Caco-2 (cell line): ENCODE measurements around the gene RAD51B. TPM values are rescaled to one million over a fixed set of nuclear protein-coding genes. Genes with fewer than 3 reads are reported as not detected.

Experiments used
- BruUV-seq: library from RNA; stranded (reverse); fragments of 400-500 nt; replicated peaks from 2 replicates; lab custom pipeline; 2021; lab: Mats Ljungman, UMichigan
- CTCF ChIA-PET: fragments of 300-600 bp; sonication (Branson Sonifier 250); formaldehyde crosslinking; loops from one replicate; lab custom pipeline; 2022; ENCODE audit warnings: antibody characterized with exemption; lab: Charles Lee
- POLR2A ChIA-PET: fragments of 300-600 bp; sonication (Branson Sonifier 250); formaldehyde crosslinking; loops from one replicate; lab custom pipeline; 2022; ENCODE audit warnings: antibody characterized with exemption; lab: Charles Lee
- DNase-seq, 2 experiments: peaks; one replicate each; pipeline versions ENCODE4 v3.0.0 to v3.0.0-alpha.2; 2020 to 2022
- H3K27me3 ChIP-seq: replicated peaks from 2 replicates; pipeline ENCODE4 v1.6.0; 2011; ENCODE audit warnings: low read length; ENCODE audit not compliant: control insufficient read depth, insufficient read depth
- H3K36me3 ChIP-seq: 2 replicates; pipeline ENCODE4 v1.5.1; 2011; ENCODE audit warnings: low read length; ENCODE audit not compliant: control insufficient read depth, insufficient read depth
- H3K4me1 ChIP-seq: fragments of 250-450 bp; sonication (Bioruptor Pico); 2 replicates; pipeline ENCODE4 v1.5.1; 2020; ENCODE audit warnings: mild to moderate bottlenecking
- H3K4me3 ChIP-seq: 2 replicates; pipeline ENCODE4 v1.5.1; 2011; ENCODE audit warnings: low read depth, mild to moderate bottlenecking, control low read depth, low read length
- H3K9me3 ChIP-seq: fragments of 250-450 bp; sonication (Bioruptor Pico); 2 replicates; pipeline ENCODE4 v1.5.1; 2020; ENCODE audit warnings: mild to moderate bottlenecking, moderate library complexity
- H3K27ac Mint-ChIP-seq: one replicate; pipeline ENCODE4 v1.8.0; 2022; ENCODE audit warnings: mixed read lengths; ENCODE audit not compliant: unreplicated experiment
- H3K27me3 Mint-ChIP-seq: one replicate; pipeline ENCODE4 v1.8.0; 2022; ENCODE audit warnings: mixed read lengths; ENCODE audit not compliant: insufficient read depth, unreplicated experiment
- H3K36me3 Mint-ChIP-seq: one replicate; pipeline ENCODE4 v1.8.0; 2022; ENCODE audit warnings: mild to moderate bottlenecking, mixed read lengths; ENCODE audit not compliant: insufficient read depth, unreplicated experiment
- H3K4me1 Mint-ChIP-seq: one replicate; pipeline ENCODE4 v1.8.0; 2022; ENCODE audit warnings: low read depth, mixed read lengths; ENCODE audit not compliant: unreplicated experiment
- H3K4me3 Mint-ChIP-seq: one replicate; pipeline ENCODE4 v1.8.0; 2022; ENCODE audit warnings: mild to moderate bottlenecking, moderate library complexity, mixed read lengths; ENCODE audit not compliant: unreplicated experiment
- H3K9me3 Mint-ChIP-seq: one replicate; pipeline ENCODE4 v1.8.0; 2022; ENCODE audit warnings: mixed read lengths; ENCODE audit not compliant: unreplicated experiment
- intact Hi-C: fragments of 100-400 bp; cut with micrococcal nuclease; formaldehyde crosslinking; loops from one replicate; pipeline ENCODE4 v1.10.0; 2022; ENCODE audit not compliant: unreplicated experiment
- total RNA-seq: library from RNA; stranded (reverse); gene quantifications from 2 replicates; pipeline ENCODE4 v1.2.3, GENCODE V29; 2022
- TF ChIP-seq, protein P1 (sequence below), 2 experiments: fragments of 200-600 bp in 1 of 2; IDR thresholded peaks; 1 replicate in 1 of 2; 2 replicates in 1 of 2; pipeline versions ENCODE4 v1.5.1 to v1.8.0; 2011 to 2022; ENCODE audit warnings: antibody characterized with exemption in 1 of 2, control low read depth in 1 of 2, inconsistent platforms in 1 of 2, low read depth in 1 of 2, low read length in 1 of 2, mild to moderate bottlenecking in 1 of 2, moderate library complexity in 1 of 2; ENCODE audit not compliant: insufficient read depth in 1 of 2, severe bottlenecking in 1 of 2, unreplicated experiment in 1 of 2

The RAD51B gene
- total RNA-seq, 1 experiment from 2014 or later: 16.7 TPM

DNA sequence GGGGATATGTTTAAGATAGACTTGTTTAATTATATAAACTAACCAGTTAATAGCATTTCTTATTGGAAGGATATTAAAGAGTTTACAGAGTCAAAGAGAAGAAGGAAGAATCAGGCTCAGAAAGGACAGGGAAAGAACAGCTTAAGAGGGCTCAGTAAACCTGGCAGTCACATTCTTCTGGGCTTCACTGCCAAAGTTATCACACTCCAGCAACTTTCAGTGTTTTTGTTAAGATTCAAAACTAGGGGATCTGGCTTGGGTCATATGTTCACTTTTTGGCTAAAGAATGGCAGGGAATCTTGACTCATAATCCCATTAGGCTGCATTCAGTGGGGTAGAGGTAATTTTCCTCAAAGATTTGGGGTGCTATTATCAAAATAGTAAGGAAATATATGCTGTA lies 312.3 kb downstream of the RAD51B start:
- CTCF ChIA-PET: no interaction called here
- H3K4me3 ChIP-seq: no peak overlapping the region
- no peaks in the 10 kb centered on the region for H3K36me3 Mint-ChIP-seq
- no peaks in the 10 kb centered on the region for H3K27me3 ChIP-seq
- no peaks in the 10 kb centered on the region for H3K27me3 Mint-ChIP-seq
- H3K27ac Mint-ChIP-seq: no peak overlapping the region
- H3K4me3 Mint-ChIP-seq: no peak overlapping the region
- H3K4me1 ChIP-seq: no peaks in the 10 kb centered on the region
- H3K4me1 Mint-ChIP-seq: peaks cover 5% of the 10 kb centered on the region
- no TSS peak for BruUV-seq
- no peaks in the 10 kb centered on the region for H3K9me3 ChIP-seq
- intact Hi-C loops: loop anchor here (2.0 kb wide), 1 partner anchor 47 kb away; no protein-coding TSS in a partner anchor
- H3K36me3 ChIP-seq: no peaks in the 10 kb centered on the region
- no peaks in the 10 kb centered on the region for H3K9me3 Mint-ChIP-seq
- DNase-seq: no peak
- POLR2A ChIA-PET: no interaction called here
- TF ChIP-seq, protein P1, sequence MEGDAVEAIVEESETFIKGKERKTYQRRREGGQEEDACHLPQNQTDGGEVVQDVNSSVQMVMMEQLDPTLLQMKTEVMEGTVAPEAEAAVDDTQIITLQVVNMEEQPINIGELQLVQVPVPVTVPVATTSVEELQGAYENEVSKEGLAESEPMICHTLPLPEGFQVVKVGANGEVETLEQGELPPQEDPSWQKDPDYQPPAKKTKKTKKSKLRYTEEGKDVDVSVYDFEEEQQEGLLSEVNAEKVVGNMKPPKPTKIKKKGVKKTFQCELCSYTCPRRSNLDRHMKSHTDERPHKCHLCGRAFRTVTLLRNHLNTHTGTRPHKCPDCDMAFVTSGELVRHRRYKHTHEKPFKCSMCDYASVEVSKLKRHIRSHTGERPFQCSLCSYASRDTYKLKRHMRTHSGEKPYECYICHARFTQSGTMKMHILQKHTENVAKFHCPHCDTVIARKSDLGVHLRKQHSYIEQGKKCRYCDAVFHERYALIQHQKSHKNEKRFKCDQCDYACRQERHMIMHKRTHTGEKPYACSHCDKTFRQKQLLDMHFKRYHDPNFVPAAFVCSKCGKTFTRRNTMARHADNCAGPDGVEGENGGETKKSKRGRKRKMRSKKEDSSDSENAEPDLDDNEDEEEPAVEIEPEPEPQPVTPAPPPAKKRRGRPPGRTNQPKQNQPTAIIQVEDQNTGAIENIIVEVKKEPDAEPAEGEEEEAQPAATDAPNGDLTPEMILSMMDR (IDR thresholded peaks at IDR 0.05; ENCODE audit: insufficient read depth in 1 of 2, low read depth in 1 of 2, low read length in 1 of 2, severe bottlenecking in 1 of 2, unreplicated experiment in 1 of 2): no peak

- H3K27ac Mint-ChIP-seq: no peak overlapping the region
- no peaks in the 10 kb centered on the region for H3K4me1 Mint-ChIP-seq
- H3K27me3 Mint-ChIP-seq: no peaks in the 10 kb centered on the region
- H3K4me3 Mint-ChIP-seq: no peak overlapping the region
- DNase-seq: no peak
- H3K4me1 ChIP-seq: no peaks in the 10 kb centered on the region
- no TSS peak for BruUV-seq
- ChIA-PET CTCF (interaction anchor here (0.5 kb wide), 1 partner anchor 146 kb away, joined by 3 read pairs; no protein-coding TSS in a partner anchor), POLR2A (no interaction called here)
- intact Hi-C loops: loop anchor here (2.0 kb wide), 1 partner anchor 46 kb away; no protein-coding TSS in a partner anchor
- H3K9me3 Mint-ChIP-seq: no peaks in the 10 kb centered on the region
- H3K9me3 ChIP-seq: no peaks in the 10 kb centered on the region
- H3K36me3 ChIP-seq: no peaks in the 10 kb centered on the region
- H3K4me3 ChIP-seq: no peak overlapping the region
- no peaks in the 10 kb centered on the region for H3K36me3 Mint-ChIP-seq
- no peaks in the 10 kb centered on the region for H3K27me3 ChIP-seq
- TF ChIP-seq, protein P1 (IDR thresholded peaks at IDR 0.05; ENCODE audit: insufficient read depth in 1 of 2, low read depth in 1 of 2, low read length in 1 of 2, severe bottlenecking in 1 of 2, unreplicated experiment in 1 of 2): no peak
Measured at GRCh38 chr14:68132563-68133121, 313.1 kb downstream of the RAD51B start.

- Histone ChIP-seq H3K27me3 (no peaks in the 10 kb centered on the region), H3K9me3 (no peaks in the 10 kb centered on the region), H3K4me1 (no peaks in the 10 kb centered on the region), H3K36me3 (no peaks in the 10 kb centered on the region), H3K4me3 (no peak overlapping the region)
- intact Hi-C loops: loop anchor here (2.0 kb wide), 1 partner anchor 45 kb away; no protein-coding TSS in a partner anchor
- ChIA-PET CTCF (no interaction called here), POLR2A (no interaction called here)
- Mint-ChIP-seq H3K36me3 (no peaks in the 10 kb centered on the region), H3K4me1 (no peaks in the 10 kb centered on the region), H3K4me3 (no peak overlapping the region), H3K27ac (no peak overlapping the region), H3K27me3 (no peaks in the 10 kb centered on the region), H3K9me3 (no peaks in the 10 kb centered on the region)
- BruUV-seq: no TSS peak
- DNase-seq: no peak
- TF ChIP-seq, protein P1 (IDR thresholded peaks at IDR 0.05; ENCODE audit: insufficient read depth in 1 of 2, low read depth in 1 of 2, low read length in 1 of 2, severe bottlenecking in 1 of 2, unreplicated experiment in 1 of 2): no peak
Measured at GRCh38 chr14:68133856-68134255, 314.3 kb downstream of the RAD51B start.
